HepG2 (cell line): ENCODE data around the gene PGC. TPM values are rescaled to one million over a fixed set of nuclear protein-coding genes. Genes with fewer than 3 reads are reported as not detected.

Experiments
- CSRNP2 ChIP-seq: sonication (generic); formaldehyde crosslinking; conservative IDR thresholded peaks from 2 replicates; pipeline ENCODE4 v1.8.0; 2022; ENCODE audit warnings: low read depth, missing genetic modification reagents
- DR1 ChIP-seq: sonication (generic); formaldehyde crosslinking; IDR thresholded peaks from 2 replicates; pipeline ENCODE4 v1.8.0; 2021; ENCODE audit warnings: mild to moderate bottlenecking, missing genetic modification reagents, inconsistent platforms
- FOSL2 ChIP-seq: sonication (generic); formaldehyde crosslinking; IDR thresholded peaks from 2 replicates; pipeline ENCODE4 v1.4.0; 2020; ENCODE audit warnings: missing genetic modification reagents
- FOXP4 ChIP-seq: sonication (generic); formaldehyde crosslinking; IDR thresholded peaks from 2 replicates; pipeline ENCODE4 v1.4.0; 2020; ENCODE audit warnings: missing genetic modification reagents
- GZF1 ChIP-seq: sonication (generic); formaldehyde crosslinking; IDR thresholded peaks from 2 replicates; pipeline ENCODE4 v1.5.1; 2020; ENCODE audit warnings: mild to moderate bottlenecking, missing genetic modification reagents
- HDAC1 ChIP-seq: sonication (generic); formaldehyde crosslinking; IDR thresholded peaks from 2 replicates; pipeline ENCODE4 v1.5.1; 2020; ENCODE audit warnings: mild to moderate bottlenecking, missing genetic modification reagents
- HOMEZ ChIP-seq: IDR thresholded peaks from 2 replicates; pipeline ENCODE4 v1.6.1; 2016; ENCODE audit warnings: low read depth
- MAX ChIP-seq: IDR thresholded peaks from 2 replicates; pipeline ENCODE4 v1.6.1; 2012; ENCODE audit warnings: inconsistent platforms
- NR2F2 ChIP-seq: IDR thresholded peaks from 2 replicates; pipeline ENCODE4 v1.6.1; 2012; ENCODE audit warnings: low read depth, inconsistent platforms, borderline replicate concordance
- PHB2 ChIP-seq: fragments of 450-650 bp; IDR thresholded peaks from 2 replicates; pipeline ENCODE4 v1.6.1; 2018; ENCODE audit not compliant: partially characterized antibody
- PHF21A ChIP-seq: sonication (generic); formaldehyde crosslinking; IDR thresholded peaks from 2 replicates; pipeline ENCODE4 v1.5.0; 2020; ENCODE audit warnings: mild to moderate bottlenecking, missing genetic modification reagents
- POGK ChIP-seq: sonication (generic); formaldehyde crosslinking; conservative IDR thresholded peaks from 2 replicates; pipeline ENCODE4 v1.8.0; 2022; ENCODE audit warnings: mild to moderate bottlenecking, moderate library complexity, missing genetic modification reagents
- PRMT3 ChIP-seq: sonication (generic); formaldehyde crosslinking; IDR thresholded peaks from 2 replicates; pipeline ENCODE4 v1.8.1; 2022; ENCODE audit warnings: low read depth, mild to moderate bottlenecking, moderate library complexity, missing genetic modification reagents, borderline replicate concordance
- RAD21 ChIP-seq: fragments of 450-650 bp; formaldehyde crosslinking; IDR thresholded peaks from 2 replicates; pipeline ENCODE4 v1.5.0; 2020; ENCODE audit warnings: mild to moderate bottlenecking
- STAG1 ChIP-seq: sonication (generic); formaldehyde crosslinking; IDR thresholded peaks from 2 replicates; pipeline ENCODE4 v1.4.0; 2020; ENCODE audit warnings: missing genetic modification reagents
- ZBTB1 ChIP-seq: sonication (generic); formaldehyde crosslinking; IDR thresholded peaks from 2 replicates; pipeline ENCODE4 v1.4.0; 2020; ENCODE audit warnings: missing genetic modification reagents, borderline replicate concordance
- ZNF207 ChIP-seq: fragments of 450-650 bp; IDR thresholded peaks from 2 replicates; pipeline ENCODE4 v1.6.1; 2016; ENCODE audit warnings: antibody characterized with exemption, borderline replicate concordance
- ZNF335 ChIP-seq: sonication (generic); formaldehyde crosslinking; IDR thresholded peaks from 2 replicates; pipeline ENCODE4 v1.4.0; 2020; ENCODE audit warnings: missing genetic modification reagents
- ZNF607 ChIP-seq: sonication (generic); formaldehyde crosslinking; IDR thresholded peaks from 2 replicates; pipeline ENCODE4 v1.5.1; 2020; ENCODE audit warnings: missing genetic modification reagents, mild to moderate bottlenecking, borderline replicate concordance
- ZNF616 ChIP-seq: sonication (generic); formaldehyde crosslinking; IDR thresholded peaks from 2 replicates; pipeline ENCODE4 v1.5.0; 2020; ENCODE audit warnings: low read depth, mild to moderate bottlenecking, missing genetic modification reagents
- ZNF629 ChIP-seq: sonication (generic); formaldehyde crosslinking; conservative IDR thresholded peaks from 2 replicates; pipeline ENCODE4 v1.5.0; 2020; ENCODE audit warnings: missing genetic modification reagents
- ZSCAN25 ChIP-seq: sonication (generic); formaldehyde crosslinking; IDR thresholded peaks from 2 replicates; pipeline ENCODE4 v1.8.0; 2022; ENCODE audit warnings: mild to moderate bottlenecking, missing genetic modification reagents
- polyA plus RNA-seq, 8 experiments: library from polyadenylated mRNA; depleted of rRNA in 3 of 8; stranded (reverse) in 7 of 8; unstranded in 1 of 8; fragments of >200 nt; fragmentation: Illumina TruSeq in 4 of 8; extraction: Trizol in 4 of 8; gene quantifications; 2 replicates each; pipeline versions ENCODE4 v1.2.1 to v1.2.3, GENCODE V29; 2011 to 2016; ENCODE audit warnings: low read depth in 4 of 8, missing spikeins in 1 of 8, mixed read lengths in 1 of 8; ENCODE audit not compliant: insufficient read depth in 1 of 8
- total RNA-seq, 5 experiments: library from RNA; depleted of rRNA; stranded (reverse); fragments of >200 nt; fragmentation: Illumina TruSeq; extraction: Trizol; gene quantifications; 2 replicates each; pipeline ENCODE4 v1.2.3, GENCODE V29; 2016; ENCODE audit warnings: low read depth in 1 of 5

PGC gene
- total and polyA plus RNA-seq, 2 of the 13 experiments (the other 11 are each of a cell fraction or from before 2014, with no cell fraction given) = 426 to 502 TPM

- TF ChIP-seq CSRNP2 (CRISPR knock-in tag) = no peak
- peak; percentile 20; the same call in 1 of the 2 replicates for TF ChIP-seq RAD21 (CRISPR knock-in tag)
- 0 out of 2 replicates have a peak, but pooled peaks have one; percentile 8 for TF ChIP-seq PHF21A
- TF ChIP-seq POGK (CRISPR knock-in tag) = peak; percentile 98
- TF ChIP-seq ZNF629 (CRISPR knock-in tag) = 0 out of 2 replicates have a peak, but pooled peaks have one; percentile 23
- no peak for TF ChIP-seq PHB2
- peak; percentile 65 for TF ChIP-seq FOXP4
- no peak for TF ChIP-seq ZNF607 (CRISPR knock-in tag)
- TF ChIP-seq HOMEZ (CRISPR knock-in tag) = 0 out of 2 replicates have a peak, but pooled peaks have one; percentile 9
- TF ChIP-seq FOSL2 (CRISPR knock-in tag) = no peak
- TF ChIP-seq ZNF616 (CRISPR knock-in tag) = no peak
- TF ChIP-seq ZBTB1 (CRISPR knock-in tag) = no peak
- peak; percentile 38; the same call in 1 of the 2 replicates for TF ChIP-seq NR2F2
- TF ChIP-seq DR1 = peak; percentile 62; the same call in 1 of the 2 replicates
- no peak for TF ChIP-seq ZNF335 (CRISPR knock-in tag)
- TF ChIP-seq ZSCAN25 = 0 out of 2 replicates have a peak, but pooled peaks have one; percentile 36
- 0 out of 2 replicates have a peak, but pooled peaks have one; percentile 3 for TF ChIP-seq STAG1
- TF ChIP-seq MAX = no peak
- TF ChIP-seq GZF1 (CRISPR knock-in tag) = 0 out of 2 replicates have a peak, but pooled peaks have one; percentile 89
- TF ChIP-seq HDAC1 = peak; percentile 62; the same call in 1 of the 2 replicates
- no peak for TF ChIP-seq ZNF207
- TF ChIP-seq PRMT3 (CRISPR knock-in tag) = no peak
These were observed 13.2 kb downstream of the PGC start (continued) for GRCh38 chr6:41733707-41734665.
